Ascending aorta (tissue), 2 donors: Measurements from ENCODE around the gene PCID2. TPM values are rescaled to one million over a fixed set of nuclear protein-coding genes. Genes with fewer than 3 reads are reported as not detected.

Source experiments
- DNase-seq, 2 donors: peaks; one replicate each; pipeline ENCODE4 v3.0.0-alpha.2; 2019; ENCODE audit warnings: low spot score in 2 of 2
- H3K27ac ChIP-seq, 2 donors: fragments of 200-600 bp; sonication (generic); one replicate each; pipeline ENCODE4 v1.5.1; 2016 to 2017; ENCODE audit warnings: mild to moderate bottlenecking in 1 of 2
- H3K27me3 ChIP-seq: fragments of 200-600 bp; sonication (generic); one replicate; pipeline ENCODE4 v1.5.1; 2017
- H3K36me3 ChIP-seq, 2 donors: fragments of 200-600 bp; sonication (generic); one replicate each; pipeline ENCODE4 v1.5.1; 2016
- H3K4me1 ChIP-seq, 2 donors: fragments of 200-600 bp; sonication (generic); one replicate each; pipeline ENCODE4 v1.5.1; 2016 to 2017; ENCODE audit warnings: mild to moderate bottlenecking in 1 of 2
- H3K4me3 ChIP-seq, 2 donors: fragments of 200-600 bp; sonication (generic); one replicate each; pipeline ENCODE4 v1.5.1; 2016 to 2017; ENCODE audit warnings: mild to moderate bottlenecking in 1 of 2
- H3K9me3 ChIP-seq, 2 donors: fragments of 200-600 bp; sonication (generic); one replicate each; pipeline ENCODE4 v1.5.1; 2016
- intact Hi-C: fragments of 100-400 bp; cut with DNase I; formaldehyde crosslinking; loops from one replicate; pipeline ENCODE4 v1.15.1; 2023
- total RNA-seq: library from RNA; depleted of rRNA; stranded (reverse); fragments of >200 nt; gene quantifications from one replicate; pipeline ENCODE4 v1.1.0, GENCODE V29; 2016
- TF ChIP-seq, protein P1 (sequence below), 3 experiments: fragments of 200-600 bp in 2 of 3; fragments of 450-650 bp in 1 of 3; sonication (generic) in 2 of 3; IDR thresholded peaks; one replicate each; pipeline ENCODE4 v1.5.1; 2016 to 2019; ENCODE audit warnings: antibody characterized with exemption in 3 of 3, mild to moderate bottlenecking in 1 of 3, moderate library complexity in 1 of 3

The PCID2 gene
- total RNA-seq, 1 donor from 2014 or later = 50.8 TPM

GRCh38 chr13:113141601-113141970 is 66.9 kb downstream of the PCID2 start:
- H3K4me1 ChIP-seq = no peaks in the 10 kb centered on the region
- TF ChIP-seq, protein P1, sequence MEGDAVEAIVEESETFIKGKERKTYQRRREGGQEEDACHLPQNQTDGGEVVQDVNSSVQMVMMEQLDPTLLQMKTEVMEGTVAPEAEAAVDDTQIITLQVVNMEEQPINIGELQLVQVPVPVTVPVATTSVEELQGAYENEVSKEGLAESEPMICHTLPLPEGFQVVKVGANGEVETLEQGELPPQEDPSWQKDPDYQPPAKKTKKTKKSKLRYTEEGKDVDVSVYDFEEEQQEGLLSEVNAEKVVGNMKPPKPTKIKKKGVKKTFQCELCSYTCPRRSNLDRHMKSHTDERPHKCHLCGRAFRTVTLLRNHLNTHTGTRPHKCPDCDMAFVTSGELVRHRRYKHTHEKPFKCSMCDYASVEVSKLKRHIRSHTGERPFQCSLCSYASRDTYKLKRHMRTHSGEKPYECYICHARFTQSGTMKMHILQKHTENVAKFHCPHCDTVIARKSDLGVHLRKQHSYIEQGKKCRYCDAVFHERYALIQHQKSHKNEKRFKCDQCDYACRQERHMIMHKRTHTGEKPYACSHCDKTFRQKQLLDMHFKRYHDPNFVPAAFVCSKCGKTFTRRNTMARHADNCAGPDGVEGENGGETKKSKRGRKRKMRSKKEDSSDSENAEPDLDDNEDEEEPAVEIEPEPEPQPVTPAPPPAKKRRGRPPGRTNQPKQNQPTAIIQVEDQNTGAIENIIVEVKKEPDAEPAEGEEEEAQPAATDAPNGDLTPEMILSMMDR (IDR thresholded peaks at IDR 0.05) = no peak
- peak in 1 of 2 donors; percentile 53 for DNase-seq
- H3K27ac ChIP-seq = no peak overlapping the region
- H3K4me3 ChIP-seq = no peak overlapping the region
- no peaks in the 10 kb centered on the region for H3K9me3 ChIP-seq
- intact Hi-C loops = no loop called here
- H3K36me3 ChIP-seq = no peaks in the 10 kb centered on the region
- H3K27me3 ChIP-seq = no peaks in the 10 kb centered on the region

DNA sequence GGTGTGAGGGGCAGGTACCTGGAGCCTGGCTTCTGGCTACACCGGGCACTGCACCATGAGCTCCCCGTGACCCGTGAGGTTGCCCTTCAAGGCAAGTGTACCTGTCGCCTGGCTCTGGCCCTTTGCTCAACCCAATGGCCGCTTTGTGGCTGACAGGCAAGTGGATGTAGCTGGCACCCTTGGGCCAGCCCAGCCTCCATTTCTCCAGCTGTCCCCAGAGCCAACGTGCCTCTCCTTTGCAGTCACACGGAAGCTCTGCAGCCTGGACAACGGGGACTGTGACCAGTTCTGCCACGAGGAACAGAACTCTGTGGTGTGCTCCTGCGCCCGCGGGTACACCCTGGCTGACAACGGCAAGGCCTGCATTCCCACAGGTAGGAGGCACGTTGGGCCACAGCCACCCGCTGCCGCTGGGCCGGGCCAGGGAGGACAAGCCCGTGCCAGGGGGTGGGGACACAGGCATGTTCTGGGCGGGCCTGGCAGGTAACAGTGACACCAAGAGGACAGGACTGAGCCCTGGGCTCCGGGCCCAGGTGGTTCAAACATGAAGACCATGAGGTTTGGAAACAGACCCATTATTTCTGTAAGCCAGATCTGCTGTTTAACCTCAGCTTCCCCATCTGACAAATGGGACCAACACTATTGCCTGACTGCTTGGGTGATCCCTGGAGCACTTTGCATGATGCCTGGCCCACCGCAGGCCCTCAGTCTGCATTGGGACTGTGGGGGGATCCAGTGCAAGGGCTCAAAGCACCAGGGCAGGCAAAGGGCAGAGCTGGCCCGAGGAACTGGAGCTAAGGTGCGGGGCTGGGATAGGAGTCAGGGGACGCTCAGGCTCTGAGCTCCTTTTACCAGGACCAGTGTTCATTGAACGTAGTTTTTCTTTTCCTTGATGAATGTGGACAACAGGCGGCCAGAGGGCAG is 67.5 kb downstream of the PCID2 start:
- peak in 1 of 2 donors; percentile 59 for DNase-seq
- TF ChIP-seq, protein P1 (IDR thresholded peaks at IDR 0.05) = no peak

DNA sequence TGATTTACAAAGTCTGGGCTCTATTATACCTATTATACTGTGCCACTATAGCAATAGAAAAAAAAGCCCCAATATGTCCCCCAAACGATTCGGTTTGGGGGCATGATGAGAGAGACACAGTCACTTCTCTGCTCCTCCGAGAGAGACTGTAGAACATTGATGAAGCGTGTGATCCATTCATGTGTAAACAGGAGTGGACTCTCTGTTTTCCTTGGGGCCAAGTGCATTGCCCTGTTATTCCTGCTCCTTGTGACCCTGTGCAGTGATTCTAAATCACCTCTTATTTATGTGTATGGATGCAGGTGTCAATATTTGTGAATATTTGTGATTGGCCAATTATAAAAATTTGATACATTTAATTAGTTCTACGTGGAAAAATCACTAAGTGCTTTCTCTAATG is 68.9 kb downstream of the PCID2 start:
- peak in 1 of 2 donors; percentile 15 for DNase-seq
- H3K9me3 ChIP-seq = no peaks in the 10 kb centered on the region
- intact Hi-C loops = no loop called here
- no peaks in the 10 kb centered on the region for H3K36me3 ChIP-seq
- no peaks in the 10 kb centered on the region for H3K4me1 ChIP-seq
- TF ChIP-seq, protein P1 (IDR thresholded peaks at IDR 0.05) = no peak
- no peak overlapping the region for H3K27ac ChIP-seq
- H3K27me3 ChIP-seq = no peaks in the 10 kb centered on the region
- H3K4me3 ChIP-seq = no peak overlapping the region

More for the DNA sequence above, 67.5 kb downstream of the PCID2 start:
- Histone ChIP-seq H3K27me3 (no peaks in the 10 kb centered on the region), H3K4me1 (no peaks in the 10 kb centered on the region), H3K36me3 (no peaks in the 10 kb centered on the region), H3K4me3 (no peak overlapping the region), H3K27ac (no peak overlapping the region), H3K9me3 (no peaks in the 10 kb centered on the region)
- intact Hi-C loops = no loop called here

DNA sequence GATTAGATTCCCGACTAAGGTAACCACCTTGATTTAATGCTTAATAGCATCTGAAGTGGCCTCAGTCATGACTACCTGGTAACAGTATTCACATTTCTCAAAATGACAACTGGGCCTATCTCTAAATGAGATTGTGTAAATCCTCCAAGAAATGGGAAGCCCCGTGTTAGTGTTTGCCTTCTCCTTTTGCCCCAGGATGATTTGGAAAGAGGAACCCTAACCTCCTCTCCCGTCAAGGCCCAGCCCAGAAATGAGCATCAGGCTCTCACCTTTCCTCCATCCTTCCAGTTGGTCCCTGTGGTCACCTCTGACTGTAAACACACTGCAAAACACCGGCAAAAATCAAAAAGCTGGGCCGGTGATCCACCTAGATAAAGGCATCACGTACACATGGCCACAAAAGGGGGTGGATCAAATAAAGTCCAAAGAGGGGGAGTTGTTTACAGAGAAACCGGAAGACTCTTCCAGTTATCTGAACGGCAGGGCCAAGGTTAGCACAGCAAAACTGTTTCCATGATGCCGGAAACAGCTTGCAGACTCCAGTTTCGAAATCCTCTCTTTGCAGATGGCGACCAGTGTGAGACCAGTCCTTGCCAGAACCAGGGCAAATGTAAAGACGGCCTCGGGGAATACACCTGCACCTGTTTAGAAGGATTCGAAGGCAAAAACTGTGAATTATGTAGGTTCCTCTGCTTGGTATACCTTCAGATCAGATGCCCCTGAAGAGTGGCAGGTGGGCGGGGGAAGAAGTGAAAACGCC is 69.5 kb downstream of the PCID2 start:
- Histone ChIP-seq H3K27me3 (no peaks in the 10 kb centered on the region), H3K27ac (no peak overlapping the region), H3K9me3 (no peaks in the 10 kb centered on the region), H3K4me3 (no peak overlapping the region), H3K4me1 (no peaks in the 10 kb centered on the region), H3K36me3 (no peaks in the 10 kb centered on the region)
- peak in 1 of 2 donors; percentile 35 for DNase-seq
- TF ChIP-seq, protein P1 (IDR thresholded peaks at IDR 0.05) = no peak
- intact Hi-C loops = no loop called here

GRCh38 chr13:113137691-113138298 is 70.7 kb downstream of the PCID2 start:
- intact Hi-C loops = no loop called here
- no peaks in the 10 kb centered on the region for H3K4me1 ChIP-seq
- TF ChIP-seq, protein P1 (IDR thresholded peaks at IDR 0.05) = no peak
- no peak overlapping the region for H3K4me3 ChIP-seq
- no peaks in the 10 kb centered on the region for H3K27me3 ChIP-seq
- H3K27ac ChIP-seq = no peak overlapping the region
- peak in 1 of 2 donors; percentile 37 for DNase-seq
- no peaks in the 10 kb centered on the region for H3K36me3 ChIP-seq
- no peaks in the 10 kb centered on the region for H3K9me3 ChIP-seq
